Measurements from ENCODE around the gene SPATA2L. TPM values are rescaled to one million over a fixed set of nuclear protein-coding genes. Genes with fewer than 3 reads are reported as not detected.
A peak's percentile ranks its signal among the peaks of the same experiment; 100 is the strongest.

SPATA2L gene
- total and polyA plus RNA-seq, 8 donors, result 2.4 to 13.8 (median 4.7) TPM

- Histone ChIP-seq H3K27ac (no peak overlapping the region), H3K9me3 (no peaks in the 10 kb centered on the region), H3K4me1 (no peaks in the 10 kb centered on the region), H3K27me3 (no peaks in the 10 kb centered on the region), H3K4me3 (no peak overlapping the region), H3K36me3 (peaks cover 0 to 94% of the 10 kb centered on the region in 2 donors)
- TF ChIP-seq, protein P1, sequence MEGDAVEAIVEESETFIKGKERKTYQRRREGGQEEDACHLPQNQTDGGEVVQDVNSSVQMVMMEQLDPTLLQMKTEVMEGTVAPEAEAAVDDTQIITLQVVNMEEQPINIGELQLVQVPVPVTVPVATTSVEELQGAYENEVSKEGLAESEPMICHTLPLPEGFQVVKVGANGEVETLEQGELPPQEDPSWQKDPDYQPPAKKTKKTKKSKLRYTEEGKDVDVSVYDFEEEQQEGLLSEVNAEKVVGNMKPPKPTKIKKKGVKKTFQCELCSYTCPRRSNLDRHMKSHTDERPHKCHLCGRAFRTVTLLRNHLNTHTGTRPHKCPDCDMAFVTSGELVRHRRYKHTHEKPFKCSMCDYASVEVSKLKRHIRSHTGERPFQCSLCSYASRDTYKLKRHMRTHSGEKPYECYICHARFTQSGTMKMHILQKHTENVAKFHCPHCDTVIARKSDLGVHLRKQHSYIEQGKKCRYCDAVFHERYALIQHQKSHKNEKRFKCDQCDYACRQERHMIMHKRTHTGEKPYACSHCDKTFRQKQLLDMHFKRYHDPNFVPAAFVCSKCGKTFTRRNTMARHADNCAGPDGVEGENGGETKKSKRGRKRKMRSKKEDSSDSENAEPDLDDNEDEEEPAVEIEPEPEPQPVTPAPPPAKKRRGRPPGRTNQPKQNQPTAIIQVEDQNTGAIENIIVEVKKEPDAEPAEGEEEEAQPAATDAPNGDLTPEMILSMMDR (IDR thresholded peaks at IDR 0.05), result no peak
- ATAC-seq, result no peak
- no peak for DNase-seq
- intact Hi-C loops (cut with DNase I), result no loop called here
These were observed 37.2 kb upstream of the SPATA2L start for GRCh38 chr16:89738538-89739317.

- H3K27me3 ChIP-seq, result no peaks in the 10 kb centered on the region
- H3K27ac ChIP-seq, result no peak overlapping the region
- no peak overlapping the region for H3K4me3 ChIP-seq
- TF ChIP-seq, protein P1 (IDR thresholded peaks at IDR 0.05), result no peak
- intact Hi-C loops (cut with DNase I), result no loop called here
- DNase-seq (no peak), ATAC-seq (peak; percentile 6)
- H3K9me3 ChIP-seq, result no peaks in the 10 kb centered on the region
- H3K36me3 ChIP-seq, result peaks cover 0 to 97% of the 10 kb centered on the region in 2 donors
- no peaks in the 10 kb centered on the region for H3K4me1 ChIP-seq
These were observed 36.5 kb upstream of the SPATA2L start for GRCh38 chr16:89738072-89738377.

- ATAC-seq (no peak), DNase-seq (no peak)
- no peaks in the 10 kb centered on the region for H3K9me3 ChIP-seq
- no peaks in the 10 kb centered on the region for H3K27me3 ChIP-seq
- H3K4me3 ChIP-seq, result no peak overlapping the region
- intact Hi-C loops (cut with DNase I), result no loop called here
- TF ChIP-seq, protein P1 (IDR thresholded peaks at IDR 0.05), result no peak
- no peak overlapping the region for H3K27ac ChIP-seq
- peaks cover 0 to 96% of the 10 kb centered on the region in 2 donors for H3K36me3 ChIP-seq
- H3K4me1 ChIP-seq, result no peaks in the 10 kb centered on the region
These were observed 36.0 kb upstream of the SPATA2L start for GRCh38 chr16:89737341-89738071.

- Histone ChIP-seq H3K36me3 (peaks cover 0 to 98% of the 10 kb centered on the region in 2 donors), H3K9me3 (no peaks in the 10 kb centered on the region), H3K27ac (no peak overlapping the region), H3K27me3 (no peaks in the 10 kb centered on the region), H3K4me1 (no peaks in the 10 kb centered on the region), H3K4me3 (no peak overlapping the region)
- no peak for ATAC-seq
- intact Hi-C loops (cut with DNase I), result no loop called here
- TF ChIP-seq, protein P1 (IDR thresholded peaks at IDR 0.05), result no peak
- no peak for DNase-seq
These were observed 35.0 kb upstream of the SPATA2L start for GRCh38 chr16:89736554-89736953.

GRCh38 chr16:89733792-89734191 is 32.3 kb upstream of the SPATA2L start:
- peaks cover 0 to 98% of the 10 kb centered on the region in 2 donors for H3K36me3 ChIP-seq
- intact Hi-C loops (cut with DNase I), result no loop called here
- TF ChIP-seq, protein P1 (IDR thresholded peaks at IDR 0.05), result no peak
- H3K27ac ChIP-seq, result no peak overlapping the region
- no peaks in the 10 kb centered on the region for H3K27me3 ChIP-seq
- DNase-seq, result peak in 1 of 4 donors; percentile 59
- no peak for ATAC-seq
- H3K9me3 ChIP-seq, result no peaks in the 10 kb centered on the region
- H3K4me3 ChIP-seq, result no peak overlapping the region
- no peaks in the 10 kb centered on the region for H3K4me1 ChIP-seq
